Measurements from ENCODE around the gene GRIA4.

Gene GRIA4

GRCh38 chr11:105823495-105824033 lies 213.7 kb downstream of the GRIA4 start:
- Histone ChIP-seq H3K4me1 (ENCODE audit: control insufficient read depth, insufficient read depth, low read length) (no peaks in the 10 kb centered on the region), H3K27ac (ENCODE audit: extremely low read depth, low read depth, low read length) (no peak overlapping the region), H3K9me3 (ENCODE audit: control insufficient read depth, insufficient read depth, low read depth, low read length) (no peaks in the 10 kb centered on the region), H3K36me3 (ENCODE audit: control insufficient read depth in 2 of 2, insufficient read depth in 1 of 2, low read length in 2 of 2) (no peaks in the 10 kb centered on the region), H3K4me3 (ENCODE audit: low read depth, low read length) (no peak overlapping the region)
- TF ChIP-seq ZNF548 (tag by site-specific recombination; IDR thresholded peaks at IDR 0.05) (no peak), OVOL3 (tag by site-specific recombination; IDR thresholded peaks at IDR 0.05) (no peak)
- CTCF ChIA-PET: no interaction called here
- POLR2A ChIA-PET: no interaction called here

DNA sequence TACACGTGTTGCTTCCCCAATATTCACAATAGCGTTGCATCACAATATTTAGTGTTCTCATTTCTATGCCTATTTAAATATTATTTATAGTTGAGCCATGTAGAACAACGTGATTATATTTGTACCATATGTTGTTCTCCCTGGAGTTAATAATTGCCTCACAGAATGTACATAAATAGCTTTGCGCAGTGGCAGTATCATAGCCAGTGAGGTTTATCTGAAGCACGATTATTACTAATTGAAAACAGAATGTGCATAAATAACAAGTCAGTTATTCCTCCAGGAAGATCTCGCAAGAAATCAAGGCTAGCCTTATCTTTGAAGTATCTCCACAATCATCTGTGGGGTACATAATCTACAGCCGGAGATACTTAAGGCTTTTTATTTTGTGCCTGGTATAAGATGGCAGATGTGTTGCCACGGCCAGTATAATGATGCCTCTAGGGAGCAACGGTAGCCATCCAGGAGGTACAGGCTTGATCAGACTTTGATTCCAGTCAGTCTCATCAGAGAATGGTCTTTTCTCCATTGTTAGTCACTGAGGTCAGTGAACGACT lies 214.7 kb downstream of the GRIA4 start:
- no peaks in the 10 kb centered on the region for H3K4me1 ChIP-seq (ENCODE audit: control insufficient read depth, insufficient read depth, low read length)
- H3K27ac ChIP-seq (ENCODE audit: extremely low read depth, low read depth, low read length): no peak overlapping the region
- POLR2A ChIA-PET: no interaction called here
- H3K36me3 ChIP-seq (ENCODE audit: control insufficient read depth in 2 of 2, insufficient read depth in 1 of 2, low read length in 2 of 2): no peaks in the 10 kb centered on the region
- no peak for TF ChIP-seq YY1 (tag by site-specific recombination; IDR thresholded peaks at IDR 0.05)
- TF ChIP-seq ZBTB7A (tag by site-specific recombination; IDR thresholded peaks at IDR 0.05; ENCODE audit: low read depth): no peak
- TF ChIP-seq ZNF335 (tag by site-specific recombination; conservative IDR thresholded peaks at IDR 0.05): no peak
- TF ChIP-seq, protein P1, sequence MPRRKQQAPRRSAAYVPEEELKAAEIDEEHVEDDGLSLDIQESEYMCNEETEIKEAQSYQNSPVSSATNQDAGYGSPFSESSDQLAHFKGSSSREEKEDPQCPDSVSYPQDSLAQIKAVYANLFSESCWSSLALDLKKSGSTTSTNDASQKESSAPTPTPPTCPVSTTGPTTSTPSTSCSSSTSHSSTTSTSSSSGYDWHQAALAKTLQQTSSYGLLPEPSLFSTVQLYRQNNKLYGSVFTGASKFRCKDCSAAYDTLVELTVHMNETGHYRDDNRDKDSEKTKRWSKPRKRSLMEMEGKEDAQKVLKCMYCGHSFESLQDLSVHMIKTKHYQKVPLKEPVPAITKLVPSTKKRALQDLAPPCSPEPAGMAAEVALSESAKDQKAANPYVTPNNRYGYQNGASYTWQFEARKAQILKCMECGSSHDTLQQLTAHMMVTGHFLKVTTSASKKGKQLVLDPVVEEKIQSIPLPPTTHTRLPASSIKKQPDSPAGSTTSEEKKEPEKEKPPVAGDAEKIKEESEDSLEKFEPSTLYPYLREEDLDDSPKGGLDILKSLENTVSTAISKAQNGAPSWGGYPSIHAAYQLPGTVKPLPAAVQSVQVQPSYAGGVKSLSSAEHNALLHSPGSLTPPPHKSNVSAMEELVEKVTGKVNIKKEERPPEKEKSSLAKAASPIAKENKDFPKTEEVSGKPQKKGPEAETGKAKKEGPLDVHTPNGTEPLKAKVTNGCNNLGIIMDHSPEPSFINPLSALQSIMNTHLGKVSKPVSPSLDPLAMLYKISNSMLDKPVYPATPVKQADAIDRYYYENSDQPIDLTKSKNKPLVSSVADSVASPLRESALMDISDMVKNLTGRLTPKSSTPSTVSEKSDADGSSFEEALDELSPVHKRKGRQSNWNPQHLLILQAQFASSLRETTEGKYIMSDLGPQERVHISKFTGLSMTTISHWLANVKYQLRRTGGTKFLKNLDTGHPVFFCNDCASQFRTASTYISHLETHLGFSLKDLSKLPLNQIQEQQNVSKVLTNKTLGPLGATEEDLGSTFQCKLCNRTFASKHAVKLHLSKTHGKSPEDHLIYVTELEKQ (tag by site-specific recombination; IDR thresholded peaks at IDR 0.05; ENCODE audit: borderline replicate concordance): no peak
- no peak for TF ChIP-seq ZBTB21 (tag by site-specific recombination; IDR thresholded peaks at IDR 0.05)
- TF ChIP-seq, protein P2, sequence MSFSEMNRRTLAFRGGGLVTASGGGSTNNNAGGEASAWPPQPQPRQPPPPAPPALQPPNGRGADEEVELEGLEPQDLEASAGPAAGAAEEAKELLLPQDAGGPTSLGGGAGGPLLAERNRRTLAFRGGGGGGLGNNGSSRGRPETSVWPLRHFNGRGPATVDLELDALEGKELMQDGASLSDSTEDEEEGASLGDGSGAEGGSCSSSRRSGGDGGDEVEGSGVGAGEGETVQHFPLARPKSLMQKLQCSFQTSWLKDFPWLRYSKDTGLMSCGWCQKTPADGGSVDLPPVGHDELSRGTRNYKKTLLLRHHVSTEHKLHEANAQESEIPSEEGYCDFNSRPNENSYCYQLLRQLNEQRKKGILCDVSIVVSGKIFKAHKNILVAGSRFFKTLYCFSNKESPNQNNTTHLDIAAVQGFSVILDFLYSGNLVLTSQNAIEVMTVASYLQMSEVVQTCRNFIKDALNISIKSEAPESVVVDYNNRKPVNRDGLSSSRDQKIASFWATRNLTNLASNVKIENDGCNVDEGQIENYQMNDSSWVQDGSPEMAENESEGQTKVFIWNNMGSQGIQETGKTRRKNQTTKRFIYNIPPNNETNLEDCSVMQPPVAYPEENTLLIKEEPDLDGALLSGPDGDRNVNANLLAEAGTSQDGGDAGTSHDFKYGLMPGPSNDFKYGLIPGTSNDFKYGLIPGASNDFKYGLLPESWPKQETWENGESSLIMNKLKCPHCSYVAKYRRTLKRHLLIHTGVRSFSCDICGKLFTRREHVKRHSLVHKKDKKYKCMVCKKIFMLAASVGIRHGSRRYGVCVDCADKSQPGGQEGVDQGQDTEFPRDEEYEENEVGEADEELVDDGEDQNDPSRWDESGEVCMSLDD (tag by site-specific recombination; IDR thresholded peaks at IDR 0.05): no peak
- TF ChIP-seq ZSCAN23 (tag by site-specific recombination; IDR thresholded peaks at IDR 0.05): no peak
- H3K9me3 ChIP-seq (ENCODE audit: control insufficient read depth, insufficient read depth, low read depth, low read length): no peaks in the 10 kb centered on the region
- H3K4me3 ChIP-seq (ENCODE audit: low read depth, low read length): no peak overlapping the region
- CTCF ChIA-PET: interaction anchor here (0.6 to 0.9 kb wide), 2 partner anchors 14 to 461 kb away, joined by 3 read pairs; no protein-coding TSS in a partner anchor

GRCh38 chr11:105825141-105825540 lies 215.3 kb downstream of the GRIA4 start:
- no peaks in the 10 kb centered on the region for H3K9me3 ChIP-seq (ENCODE audit: control insufficient read depth, insufficient read depth, low read depth, low read length)
- TF ChIP-seq HOXC10 (CRISPR knock-in tag; IDR thresholded peaks at IDR 0.05) (no peak), ZNF423 (tag by site-specific recombination; IDR thresholded peaks at IDR 0.05) (no peak), ZNF302 (tag by site-specific recombination; IDR thresholded peaks at IDR 0.05; ENCODE audit: low read depth) (no peak), ZNF664 (tag by site-specific recombination; IDR thresholded peaks at IDR 0.05) (no peak), BCL11A (tag by site-specific recombination; IDR thresholded peaks at IDR 0.05; ENCODE audit: low read depth) (no peak), EGR2 (tag by site-specific recombination; IDR thresholded peaks at IDR 0.05; ENCODE audit: low read depth) (no peak), ZNF37A (tag by site-specific recombination; IDR thresholded peaks at IDR 0.05) (no peak), ZNF544 (tag by site-specific recombination; IDR thresholded peaks at IDR 0.05) (no peak)
- H3K4me3 ChIP-seq (ENCODE audit: low read depth, low read length): no peak overlapping the region
- H3K27ac ChIP-seq (ENCODE audit: extremely low read depth, low read depth, low read length): no peak overlapping the region
- ChIA-PET POLR2A (no interaction called here), CTCF (interaction anchor here (0.9 kb wide), 1 partner anchor 13 kb away, joined by 3 read pairs; no protein-coding TSS in a partner anchor)
- no peaks in the 10 kb centered on the region for H3K36me3 ChIP-seq (ENCODE audit: control insufficient read depth in 2 of 2, insufficient read depth in 1 of 2, low read length in 2 of 2)
- no peaks in the 10 kb centered on the region for H3K4me1 ChIP-seq (ENCODE audit: control insufficient read depth, insufficient read depth, low read length)

Data from HEK293 (cell line).